VCaP (cell line): ENCODE results near the gene SMAP2.
"Not testable (repeated sequence)": the region's sequence is repeated elsewhere in the genome, so short reads cannot be mapped to it uniquely, and the experiment has no call there.

Experiments
- H3K27ac ChIP-seq: fragments of 450-650 bp; 2 replicates; pipeline ENCODE4 v1.5.1; 2017
- TF ChIP-seq, protein P1 (sequence below): fragments of 450-650 bp; conservative IDR thresholded peaks from 2 replicates; pipeline ENCODE4 v1.5.1; 2017; ENCODE audit warnings: mild to moderate bottlenecking, moderate library complexity

Gene SMAP2

DNA sequence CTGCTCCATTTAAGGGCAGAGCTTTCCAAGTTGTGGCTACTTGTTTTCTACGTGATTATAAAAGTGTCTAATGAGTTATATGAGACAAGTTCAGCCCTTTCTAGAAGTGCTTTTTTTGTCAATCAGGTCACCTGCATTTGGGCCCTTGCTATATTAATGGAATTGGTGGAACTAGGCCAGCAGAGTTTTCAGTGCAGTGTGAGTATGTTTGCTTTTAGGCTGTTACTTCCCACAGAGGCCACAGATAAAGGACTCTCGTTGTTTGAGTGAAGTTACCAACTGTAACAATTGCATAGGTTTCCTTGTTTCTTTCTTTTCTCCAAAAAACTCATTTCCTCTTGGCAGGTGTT lies 10.9 kb downstream of the SMAP2 start:
- H3K27ac ChIP-seq, result peak overlapping the region; percentile 90
- TF ChIP-seq, protein P1, sequence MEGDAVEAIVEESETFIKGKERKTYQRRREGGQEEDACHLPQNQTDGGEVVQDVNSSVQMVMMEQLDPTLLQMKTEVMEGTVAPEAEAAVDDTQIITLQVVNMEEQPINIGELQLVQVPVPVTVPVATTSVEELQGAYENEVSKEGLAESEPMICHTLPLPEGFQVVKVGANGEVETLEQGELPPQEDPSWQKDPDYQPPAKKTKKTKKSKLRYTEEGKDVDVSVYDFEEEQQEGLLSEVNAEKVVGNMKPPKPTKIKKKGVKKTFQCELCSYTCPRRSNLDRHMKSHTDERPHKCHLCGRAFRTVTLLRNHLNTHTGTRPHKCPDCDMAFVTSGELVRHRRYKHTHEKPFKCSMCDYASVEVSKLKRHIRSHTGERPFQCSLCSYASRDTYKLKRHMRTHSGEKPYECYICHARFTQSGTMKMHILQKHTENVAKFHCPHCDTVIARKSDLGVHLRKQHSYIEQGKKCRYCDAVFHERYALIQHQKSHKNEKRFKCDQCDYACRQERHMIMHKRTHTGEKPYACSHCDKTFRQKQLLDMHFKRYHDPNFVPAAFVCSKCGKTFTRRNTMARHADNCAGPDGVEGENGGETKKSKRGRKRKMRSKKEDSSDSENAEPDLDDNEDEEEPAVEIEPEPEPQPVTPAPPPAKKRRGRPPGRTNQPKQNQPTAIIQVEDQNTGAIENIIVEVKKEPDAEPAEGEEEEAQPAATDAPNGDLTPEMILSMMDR, result no peak

DNA sequence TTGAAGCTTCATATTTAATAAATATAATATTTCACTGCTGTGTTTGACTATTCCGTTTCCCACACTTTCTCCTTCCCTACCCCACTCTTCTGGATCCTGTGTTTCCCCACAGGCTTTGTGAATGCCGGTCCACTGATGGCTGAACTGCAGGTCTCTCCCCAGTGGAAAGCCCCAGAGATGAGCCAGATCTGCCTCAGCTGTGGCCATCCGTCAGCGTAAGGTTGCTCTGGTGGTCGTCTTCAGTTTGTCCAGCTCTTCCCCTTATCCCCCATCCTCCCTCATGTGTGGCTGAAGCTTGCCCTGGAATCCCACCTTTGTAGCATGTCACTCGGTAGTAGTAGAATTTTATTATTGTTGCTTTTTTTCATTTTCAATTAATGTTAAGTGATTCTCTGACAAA lies 11.4 kb downstream of the SMAP2 start:
- TF ChIP-seq, protein P1, result no peak
- peak overlapping the region; percentile 90 for H3K27ac ChIP-seq

DNA sequence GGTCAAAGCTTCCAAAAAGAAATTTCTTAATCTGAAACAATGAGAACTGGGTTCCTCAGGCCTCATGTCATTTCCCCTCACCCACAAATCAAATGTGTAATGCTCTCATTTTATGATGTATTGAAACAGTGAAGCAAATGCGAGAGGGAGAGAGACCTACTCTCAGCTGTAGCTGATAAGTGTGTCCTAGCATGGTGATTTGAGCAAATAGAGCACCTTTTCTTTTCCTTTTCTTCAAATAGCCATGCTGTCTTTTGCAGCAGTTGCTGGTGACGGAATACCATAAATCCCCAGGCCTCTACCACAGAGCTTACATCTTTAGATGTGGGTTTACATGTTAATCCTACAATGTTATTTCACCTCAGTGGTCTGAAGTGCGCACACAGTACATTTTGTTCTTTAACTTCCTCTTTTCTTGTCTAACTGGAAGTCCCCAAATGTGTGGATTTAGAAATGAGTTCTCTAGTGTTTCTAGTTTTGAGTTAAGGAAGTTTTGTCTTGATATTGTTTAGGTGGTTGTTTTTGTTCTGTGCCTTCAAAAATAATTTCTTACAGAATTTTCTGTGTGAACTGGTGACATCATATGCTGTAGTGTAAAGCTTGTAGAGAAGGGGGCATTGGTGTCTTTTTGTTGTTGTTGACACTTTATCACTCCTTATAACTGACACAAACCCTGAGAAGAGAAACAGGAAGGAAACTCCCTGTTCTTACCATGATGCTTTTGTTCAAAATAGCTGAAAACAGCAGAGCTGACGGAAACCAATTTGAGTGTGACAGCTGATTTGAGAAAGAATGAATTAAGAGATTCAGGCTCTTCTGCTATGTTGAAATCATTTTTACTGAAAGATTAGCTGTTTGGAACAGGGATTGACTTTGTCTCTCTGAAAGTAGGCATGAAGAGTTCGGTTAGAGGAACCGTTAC lies 12.2 kb downstream of the SMAP2 start:
- H3K27ac ChIP-seq, result peak overlapping the region; percentile 90
- TF ChIP-seq, protein P1, result no peak

DNA sequence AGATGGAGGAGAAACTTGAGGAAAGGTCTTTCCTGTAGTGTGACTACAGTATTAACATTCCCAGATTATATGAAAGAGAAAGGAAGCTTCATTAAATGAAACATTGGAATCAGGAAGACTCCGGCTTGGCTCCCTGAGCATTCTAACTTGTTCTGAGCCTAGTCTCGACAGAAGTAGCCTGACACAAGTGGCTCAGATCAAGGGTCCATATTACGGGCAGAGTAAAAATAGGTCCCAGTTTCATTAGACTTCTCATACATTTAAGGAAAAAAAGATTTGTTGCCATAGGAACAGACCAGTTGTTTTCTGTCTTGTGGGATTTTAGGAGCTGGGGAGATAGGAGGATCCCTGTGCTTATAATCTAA lies 12.8 kb downstream of the SMAP2 start:
- H3K27ac ChIP-seq, result peak overlapping the region; percentile 90

DNA sequence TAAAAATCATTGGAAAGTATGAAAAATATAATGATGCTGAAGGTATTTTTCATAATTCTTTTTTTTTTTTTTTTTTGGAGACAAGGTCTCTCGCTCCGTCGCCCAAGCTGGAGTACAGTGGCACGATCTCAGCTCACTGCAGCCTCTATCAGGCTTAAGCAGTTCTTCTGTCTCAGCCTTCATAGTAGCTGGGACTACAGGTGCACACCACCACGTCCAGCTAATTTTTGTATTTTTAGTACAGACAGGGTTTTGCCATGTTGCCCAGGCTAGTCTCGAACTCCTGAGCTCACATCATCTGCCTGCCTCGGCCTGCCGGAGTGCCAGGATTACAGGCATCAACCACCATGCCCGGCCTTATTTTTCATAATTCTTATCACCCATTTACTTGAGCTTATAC lies 13.3 kb downstream of the SMAP2 start:
- H3K27ac ChIP-seq, result peak overlapping the region; percentile 90
- TF ChIP-seq, protein P1, result no peak

More for the DNA sequence above, 12.8 kb downstream of the SMAP2 start:
- TF ChIP-seq, protein P1, result no peak

DNA sequence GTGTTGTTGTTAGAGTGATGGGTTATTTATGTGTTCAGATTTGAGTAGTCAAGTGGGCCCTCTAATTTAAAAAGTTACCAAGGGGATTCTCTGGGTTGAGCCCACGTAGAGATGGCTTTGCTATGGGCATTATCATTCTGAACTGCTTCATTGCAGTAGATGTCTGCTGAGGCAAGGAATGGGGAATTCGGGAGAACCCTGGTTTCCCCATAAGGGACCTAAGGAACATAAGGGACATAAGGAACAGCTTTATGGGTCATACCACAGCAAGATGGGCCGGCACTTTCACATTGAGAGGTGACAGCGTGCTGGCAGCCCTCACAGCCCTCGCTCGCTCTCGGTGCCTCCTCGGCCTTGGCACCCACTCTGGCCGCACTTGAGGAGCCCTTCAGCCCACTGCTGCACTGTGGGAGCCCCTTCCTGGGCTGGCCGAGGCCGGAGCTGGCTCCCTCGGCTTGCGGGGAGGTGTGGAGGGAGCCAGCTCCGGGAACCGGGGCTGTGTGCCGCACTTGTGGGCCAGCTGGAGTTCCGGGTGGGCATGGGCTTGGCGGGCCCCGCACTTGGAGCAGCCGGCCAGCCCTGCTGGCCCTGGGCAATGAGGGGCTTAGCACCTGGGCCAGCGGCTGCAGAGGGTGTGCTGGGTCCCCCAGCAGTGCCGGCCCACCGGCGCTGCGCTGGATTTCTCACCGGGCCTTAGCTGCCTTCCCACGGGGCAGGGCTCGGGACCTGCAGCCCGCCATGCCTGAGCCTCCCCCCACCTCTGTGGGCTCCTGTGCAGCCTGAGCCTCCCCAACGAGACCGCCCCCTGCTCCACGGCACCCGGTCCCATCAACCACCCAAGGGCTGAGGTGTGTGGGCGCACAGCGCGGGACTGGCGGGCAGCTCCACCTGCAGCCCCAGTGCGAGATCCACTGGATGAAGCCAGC lies 14.1 kb downstream of the SMAP2 start:
- peak overlapping the region; percentile 90 for H3K27ac ChIP-seq

DNA sequence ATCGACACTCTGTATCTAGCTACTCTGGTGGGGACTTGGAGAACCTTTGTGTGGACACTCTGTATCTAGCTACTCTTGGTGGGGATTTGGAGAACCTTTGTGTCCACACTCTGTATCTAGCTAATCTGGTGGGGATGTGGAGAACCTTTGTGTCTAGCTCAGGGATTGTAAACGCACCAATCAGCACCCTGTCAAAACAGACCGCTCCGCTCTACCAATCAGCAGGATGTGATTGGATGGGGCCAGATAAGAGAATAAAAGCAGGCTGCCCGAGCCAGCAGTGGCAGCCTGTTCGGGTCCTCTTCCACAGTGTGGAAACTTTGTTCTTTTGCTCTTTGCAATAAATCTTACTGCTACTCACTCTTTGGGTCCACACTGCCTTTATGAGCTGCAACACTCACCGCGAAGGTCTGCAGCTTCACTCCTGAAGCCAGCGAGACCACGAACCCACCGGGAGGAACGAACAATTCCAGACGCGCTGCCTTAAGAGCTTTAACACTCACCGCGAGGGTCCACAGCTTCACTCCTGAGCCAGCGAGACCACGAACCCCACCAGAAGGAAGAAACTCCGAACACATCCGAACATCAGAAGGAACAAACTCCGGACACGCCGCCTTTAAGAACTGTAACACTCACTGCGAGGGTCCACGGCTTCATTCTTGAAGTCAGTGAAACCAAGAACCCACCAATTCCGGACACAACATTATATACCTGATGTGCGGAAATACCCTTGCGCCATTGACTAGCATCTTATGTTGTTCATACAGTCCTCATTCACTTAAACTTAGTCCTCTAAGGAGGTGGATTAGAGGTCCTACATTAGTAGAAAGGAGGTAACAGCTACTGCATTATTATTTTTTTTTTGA lies 15.2 kb downstream of the SMAP2 start:
- not testable (repeated sequence) for H3K27ac ChIP-seq

DNA sequence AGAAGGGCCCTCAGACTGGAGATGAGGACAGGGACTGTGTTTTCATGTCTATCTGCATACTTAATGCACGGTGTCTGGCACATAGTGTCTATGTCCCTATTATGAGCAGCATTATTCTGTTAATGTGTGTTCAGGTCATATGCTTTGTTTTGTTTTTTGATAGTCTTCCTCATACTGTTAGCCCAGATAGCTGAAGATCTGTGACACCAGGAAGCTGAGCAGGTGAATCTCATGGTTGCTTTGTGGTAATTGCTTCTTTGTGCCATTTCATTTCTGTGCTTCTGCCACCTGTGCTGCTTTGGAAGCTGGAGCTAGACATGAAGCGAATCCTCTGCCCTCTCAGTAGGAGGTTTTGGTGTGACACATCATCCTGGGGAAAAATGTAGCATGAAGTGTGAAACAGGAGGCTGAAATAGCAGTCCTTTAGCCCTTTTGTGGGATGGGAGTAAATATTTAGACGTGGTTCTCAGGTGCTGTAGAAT lies 15.8 kb downstream of the SMAP2 start:
- TF ChIP-seq, protein P1, result no peak

More for the DNA sequence above, 15.8 kb downstream of the SMAP2 start:
- no peak overlapping the region for H3K27ac ChIP-seq
